HEK293 (cell line): ENCODE results near the gene MRS2.
A peak's percentile ranks its signal among the peaks of the same experiment; 100 is the strongest.

Source experiments
- CTCF ChIA-PET: fragments of 350-600 bp; formaldehyde crosslinking; extraction: SDS; loops from one replicate; lab custom pipeline; 2021; ENCODE audit warnings: antibody characterized with exemption; lab: Yijun Ruan, JAX
- POLR2A ChIA-PET: fragments of 300-600 bp; formaldehyde crosslinking; extraction: SDS; loops from one replicate; lab custom pipeline; 2020; ENCODE audit warnings: antibody characterized with exemption, inconsistent platforms; lab: Yijun Ruan, JAX
- H3K27ac ChIP-seq: fragments of 200-500 bp; sonication (Bioruptor generic); 2 replicates; pipeline ENCODE4 v1.5.1; 2014; ENCODE audit warnings: low read depth, low read length, control low read depth, inconsistent platforms; ENCODE audit errors: extremely low read depth
- H3K36me3 ChIP-seq, 2 experiments: fragments of 200-500 bp in 1 of 2; sonication (Bioruptor generic) in 1 of 2; 1 replicate in 1 of 2; 2 replicates in 1 of 2; pipeline ENCODE4 v1.5.1; 2014 to 2017; ENCODE audit warnings: inconsistent platforms in 2 of 2, low read length in 2 of 2; ENCODE audit not compliant: control insufficient read depth in 2 of 2, insufficient read depth in 1 of 2
- H3K4me1 ChIP-seq: fragments of 200-500 bp; sonication (Bioruptor generic); 2 replicates; pipeline ENCODE4 v1.5.1; 2014; ENCODE audit warnings: mild to moderate bottlenecking, low read length, inconsistent platforms; ENCODE audit not compliant: control insufficient read depth, insufficient read depth
- H3K4me3 ChIP-seq: 2 replicates; pipeline ENCODE4 v1.5.1; 2011; ENCODE audit warnings: low read depth, mild to moderate bottlenecking, control low read depth, low read length, moderate library complexity
- H3K9me3 ChIP-seq: fragments of 200-500 bp; sonication (Bioruptor generic); 2 replicates; pipeline ENCODE4 v1.5.1; 2014; ENCODE audit warnings: low read depth, low read length, inconsistent platforms; ENCODE audit not compliant: control insufficient read depth, insufficient read depth
- GFI1B ChIP-seq: fragments of 450-650 bp; formaldehyde crosslinking; IDR thresholded peaks from 2 replicates; pipeline ENCODE4 v1.5.1; 2016; ENCODE audit warnings: missing biosample characterization, missing genetic modification characterization
- GLI2 ChIP-seq: fragments of 450-650 bp; formaldehyde crosslinking; IDR thresholded peaks from 2 replicates; pipeline ENCODE4; 2017; ENCODE audit warnings: missing biosample characterization, missing genetic modification characterization, low read depth, borderline replicate concordance
- HOXC10 ChIP-seq: sonication (generic); formaldehyde crosslinking; IDR thresholded peaks from 2 replicates; pipeline ENCODE4 v1.8.1; 2023; ENCODE audit warnings: mild to moderate bottlenecking, missing genetic modification reagents
- HOXD13 ChIP-seq: sonication (generic); formaldehyde crosslinking; IDR thresholded peaks from 2 replicates; pipeline ENCODE4 v1.8.0; 2022; ENCODE audit warnings: missing genetic modification reagents, borderline replicate concordance
- INSM2 ChIP-seq: fragments of 450-650 bp; formaldehyde crosslinking; IDR thresholded peaks from 2 replicates; pipeline ENCODE4 v1.5.1; 2016; ENCODE audit warnings: missing biosample characterization, missing genetic modification characterization
- KLF1 ChIP-seq: fragments of 450-650 bp; formaldehyde crosslinking; IDR thresholded peaks from 2 replicates; pipeline ENCODE4 v1.5.1; 2016; ENCODE audit warnings: missing biosample characterization, missing genetic modification characterization
- KLF10 ChIP-seq: fragments of 450-650 bp; IDR thresholded peaks from 2 replicates; pipeline ENCODE4 v1.5.1; 2018; ENCODE audit warnings: missing biosample characterization, mild to moderate bottlenecking, missing genetic modification characterization
- KLF16 ChIP-seq: fragments of 450-650 bp; formaldehyde crosslinking; IDR thresholded peaks from 2 replicates; pipeline ENCODE4 v1.5.1; 2017; ENCODE audit warnings: missing biosample characterization, missing genetic modification characterization
- ZBTB48 ChIP-seq: fragments of 450-650 bp; formaldehyde crosslinking; IDR thresholded peaks from 2 replicates; pipeline ENCODE4 v1.5.1; 2016; ENCODE audit warnings: missing biosample characterization, missing genetic modification characterization
- ZNF121 ChIP-seq: fragments of 450-650 bp; formaldehyde crosslinking; IDR thresholded peaks from 2 replicates; pipeline ENCODE4 v1.5.1; 2016; ENCODE audit warnings: missing biosample characterization, missing genetic modification characterization
- ZNF132 ChIP-seq: fragments of 450-650 bp; formaldehyde crosslinking; IDR thresholded peaks from 2 replicates; pipeline ENCODE4 v1.5.1; 2017; ENCODE audit warnings: missing biosample characterization, missing genetic modification characterization, borderline replicate concordance
- ZNF133 ChIP-seq: fragments of 450-650 bp; formaldehyde crosslinking; IDR thresholded peaks from 2 replicates; pipeline ENCODE4 v1.5.1; 2016; ENCODE audit warnings: missing biosample characterization, missing genetic modification characterization
- ZNF175 ChIP-seq: fragments of 450-650 bp; formaldehyde crosslinking; IDR thresholded peaks from 2 replicates; pipeline ENCODE4 v1.5.1; 2016; ENCODE audit warnings: missing biosample characterization, missing genetic modification characterization
- ZNF214 ChIP-seq: fragments of 450-650 bp; formaldehyde crosslinking; IDR thresholded peaks from 2 replicates; pipeline ENCODE4 v1.5.1; 2017; ENCODE audit warnings: missing biosample characterization, mild to moderate bottlenecking, missing genetic modification characterization, borderline replicate concordance
- ZNF221 ChIP-seq: fragments of 450-650 bp; formaldehyde crosslinking; IDR thresholded peaks from 2 replicates; pipeline ENCODE4 v1.5.1; 2017; ENCODE audit warnings: missing biosample characterization, missing genetic modification characterization, borderline replicate concordance
- ZNF350 ChIP-seq: fragments of 450-650 bp; formaldehyde crosslinking; IDR thresholded peaks from 2 replicates; pipeline ENCODE4 v1.5.0; 2017; ENCODE audit warnings: missing biosample characterization, mild to moderate bottlenecking, missing genetic modification characterization
- ZNF433 ChIP-seq: fragments of 450-650 bp; formaldehyde crosslinking; IDR thresholded peaks from 2 replicates; pipeline ENCODE4 v1.5.1; 2016; ENCODE audit warnings: missing biosample characterization, missing genetic modification characterization, low read depth
- ZNF544 ChIP-seq: fragments of 450-650 bp; formaldehyde crosslinking; IDR thresholded peaks from 2 replicates; pipeline ENCODE4 v1.5.0; 2017; ENCODE audit warnings: missing biosample characterization, missing genetic modification characterization
- ZNF837 ChIP-seq: fragments of 450-650 bp; formaldehyde crosslinking; IDR thresholded peaks from 2 replicates; pipeline ENCODE4 v1.5.1; 2016; ENCODE audit warnings: missing biosample characterization, missing genetic modification characterization
- TF ChIP-seq, protein P1 (sequence below): fragments of 450-650 bp; formaldehyde crosslinking; IDR thresholded peaks from 2 replicates; pipeline ENCODE4 v1.5.1; 2016; ENCODE audit warnings: missing biosample characterization, missing genetic modification characterization, low read depth
- TF ChIP-seq, protein P2 (sequence below): fragments of 450-650 bp; formaldehyde crosslinking; IDR thresholded peaks from 2 replicates; pipeline ENCODE4 v1.5.1; 2017; ENCODE audit warnings: missing biosample characterization, missing genetic modification characterization

Gene MRS2

GRCh38 chr6:24401458-24401857 is 1.3 kb upstream of the MRS2 start:
- CTCF ChIA-PET, result interaction anchor here (1.4 kb wide), 1 partner anchor 13 kb away, joined by 5 read pairs; no protein-coding TSS in a partner anchor

GRCh38 chr6:24403501-24403824 is 727 bp downstream of the MRS2 start:
- Histone ChIP-seq H3K4me3 (peak overlapping the region; percentile 80), H3K9me3 (no peaks in the 10 kb centered on the region)
- POLR2A ChIA-PET, result interaction anchor here (0.6 to 1.7 kb wide), 5 partner anchors 14 to 88 kb away, joined by 4 to 8 read pairs (median 5); partner anchors contain the start of gene DCDC2
- peak; percentile 93 for TF ChIP-seq ZNF121 (tag by site-specific recombination)
- TF ChIP-seq KLF10 (tag by site-specific recombination), result no peak
- TF ChIP-seq, all 188 proteins: peak for 1
- peak overlapping the region; percentile 78; the same call in 1 of the 2 replicates for H3K27ac ChIP-seq
- CTCF ChIA-PET, result no interaction called here
- H3K4me1 ChIP-seq, result no peaks in the 10 kb centered on the region
- H3K36me3 ChIP-seq, result peaks cover 23 to 28% of the 10 kb centered on the region in 2 experiments

More at GRCh38 chr6:24401458-24401857, 1.3 kb upstream of the MRS2 start:
- TF ChIP-seq, protein P1, sequence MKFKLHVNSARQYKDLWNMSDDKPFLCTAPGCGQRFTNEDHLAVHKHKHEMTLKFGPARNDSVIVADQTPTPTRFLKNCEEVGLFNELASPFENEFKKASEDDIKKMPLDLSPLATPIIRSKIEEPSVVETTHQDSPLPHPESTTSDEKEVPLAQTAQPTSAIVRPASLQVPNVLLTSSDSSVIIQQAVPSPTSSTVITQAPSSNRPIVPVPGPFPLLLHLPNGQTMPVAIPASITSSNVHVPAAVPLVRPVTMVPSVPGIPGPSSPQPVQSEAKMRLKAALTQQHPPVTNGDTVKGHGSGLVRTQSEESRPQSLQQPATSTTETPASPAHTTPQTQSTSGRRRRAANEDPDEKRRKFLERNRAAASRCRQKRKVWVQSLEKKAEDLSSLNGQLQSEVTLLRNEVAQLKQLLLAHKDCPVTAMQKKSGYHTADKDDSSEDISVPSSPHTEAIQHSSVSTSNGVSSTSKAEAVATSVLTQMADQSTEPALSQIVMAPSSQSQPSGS, result 0 out of 2 replicates have a peak, but pooled peaks have one; percentile 23
- no peak for TF ChIP-seq KLF16 (tag by site-specific recombination)
- no peaks in the 10 kb centered on the region for H3K4me1 ChIP-seq
- no peak overlapping the region for H3K4me3 ChIP-seq
- POLR2A ChIA-PET, result interaction anchor here (1.5 kb wide), 1 partner anchor 9 kb away, joined by 6 read pairs; no protein-coding TSS in a partner anchor
- no peaks in the 10 kb centered on the region for H3K9me3 ChIP-seq
- H3K27ac ChIP-seq, result no peak overlapping the region
- H3K36me3 ChIP-seq, result peaks cover 13 to 14% of the 10 kb centered on the region in 2 experiments

DNA sequence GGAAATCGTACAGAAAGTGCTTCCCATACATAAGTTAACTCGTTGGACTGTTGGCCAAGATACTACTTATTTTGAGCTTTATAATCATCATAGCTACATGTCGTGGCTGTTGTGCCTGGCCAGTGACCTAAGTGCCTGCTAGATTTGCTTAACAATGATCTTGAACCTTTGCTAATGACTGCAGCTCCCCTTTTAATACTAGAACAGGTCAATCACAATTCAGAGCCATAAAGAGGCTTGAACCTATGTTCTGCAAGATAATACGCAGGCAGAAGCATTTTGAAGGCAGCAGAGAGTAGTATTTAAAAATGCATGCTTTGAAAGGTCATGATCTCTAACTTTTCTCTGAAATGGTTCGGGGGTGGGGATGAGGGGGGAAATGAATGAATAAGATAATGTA is 2.5 kb downstream of the MRS2 start:
- no peaks in the 10 kb centered on the region for H3K4me1 ChIP-seq
- H3K9me3 ChIP-seq, result no peaks in the 10 kb centered on the region
- H3K27ac ChIP-seq, result no peak overlapping the region
- CTCF ChIA-PET, result interaction anchor here (0.5 to 3.4 kb wide), 7 partner anchors 9 to 1577 kb away, joined by 3 to 15 read pairs (median 3); no protein-coding TSS in a partner anchor
- TF ChIP-seq INSM2 (tag by site-specific recombination), result no peak
- TF ChIP-seq GLI2 (tag by site-specific recombination), result no peak
- TF ChIP-seq KLF1 (tag by site-specific recombination), result no peak
- TF ChIP-seq, protein P2, sequence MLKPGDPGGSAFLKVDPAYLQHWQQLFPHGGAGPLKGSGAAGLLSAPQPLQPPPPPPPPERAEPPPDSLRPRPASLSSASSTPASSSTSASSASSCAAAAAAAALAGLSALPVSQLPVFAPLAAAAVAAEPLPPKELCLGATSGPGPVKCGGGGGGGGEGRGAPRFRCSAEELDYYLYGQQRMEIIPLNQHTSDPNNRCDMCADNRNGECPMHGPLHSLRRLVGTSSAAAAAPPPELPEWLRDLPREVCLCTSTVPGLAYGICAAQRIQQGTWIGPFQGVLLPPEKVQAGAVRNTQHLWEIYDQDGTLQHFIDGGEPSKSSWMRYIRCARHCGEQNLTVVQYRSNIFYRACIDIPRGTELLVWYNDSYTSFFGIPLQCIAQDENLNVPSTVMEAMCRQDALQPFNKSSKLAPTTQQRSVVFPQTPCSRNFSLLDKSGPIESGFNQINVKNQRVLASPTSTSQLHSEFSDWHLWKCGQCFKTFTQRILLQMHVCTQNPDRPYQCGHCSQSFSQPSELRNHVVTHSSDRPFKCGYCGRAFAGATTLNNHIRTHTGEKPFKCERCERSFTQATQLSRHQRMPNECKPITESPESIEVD (tag by site-specific recombination), result no peak
- no peak for TF ChIP-seq HOXD13
- no peak for TF ChIP-seq ZNF544 (tag by site-specific recombination)
- TF ChIP-seq ZNF214 (tag by site-specific recombination), result no peak
- TF ChIP-seq ZNF837 (tag by site-specific recombination), result no peak
- TF ChIP-seq ZNF133, result no peak
- TF ChIP-seq ZNF433 (tag by site-specific recombination), result no peak
- no peak for TF ChIP-seq ZBTB48 (tag by site-specific recombination)
- no peak for TF ChIP-seq ZNF221
- no peak for TF ChIP-seq ZNF175
- TF ChIP-seq ZNF132 (tag by site-specific recombination), result no peak
- no peak for TF ChIP-seq HOXC10 (CRISPR knock-in tag)
- no peak for TF ChIP-seq GFI1B (tag by site-specific recombination)
- TF ChIP-seq ZNF350 (tag by site-specific recombination), result no peak
- peaks cover 41 to 46% of the 10 kb centered on the region in 2 experiments for H3K36me3 ChIP-seq
- POLR2A ChIA-PET, result no interaction called here
- H3K4me3 ChIP-seq, result no peak overlapping the region
